ENCODE data around the gene GGT5.
"Not testable (repeated sequence)": the region's sequence is repeated elsewhere in the genome, so short reads cannot be mapped to it uniquely, and the experiment has no call there.

The GGT5 gene

GRCh38 chr22:24236656-24237055, 8.2 kb downstream of the GGT5 start:
- no peak for DNase-seq (ENCODE audit: low read depth)
- H3K4me3 ChIP-seq (ENCODE audit: low read depth, low read length) = no peak overlapping the region

DNA sequence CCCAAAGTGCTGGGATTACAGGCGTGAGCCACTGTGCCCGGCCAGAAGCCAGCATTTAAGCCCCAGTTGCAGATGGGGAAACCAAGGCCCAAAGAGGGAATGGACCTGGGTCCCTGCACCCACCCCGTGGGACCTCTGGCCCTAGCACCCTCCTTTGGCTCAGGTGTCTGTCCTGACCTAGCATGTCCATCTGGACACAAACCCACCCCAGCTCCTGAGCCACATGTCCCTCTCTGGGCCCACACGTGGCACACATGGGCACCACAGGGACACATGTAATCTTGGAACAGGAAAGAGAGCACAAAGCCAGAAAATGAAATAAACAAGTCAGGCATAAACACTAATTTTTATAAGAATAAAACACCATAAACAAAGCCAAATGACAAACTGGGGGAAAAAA, 9.6 kb downstream of the GGT5 start:
- no peak overlapping the region for H3K4me3 ChIP-seq (ENCODE audit: low read depth, low read length)
- DNase-seq (ENCODE audit: low read depth) = no peak

DNA sequence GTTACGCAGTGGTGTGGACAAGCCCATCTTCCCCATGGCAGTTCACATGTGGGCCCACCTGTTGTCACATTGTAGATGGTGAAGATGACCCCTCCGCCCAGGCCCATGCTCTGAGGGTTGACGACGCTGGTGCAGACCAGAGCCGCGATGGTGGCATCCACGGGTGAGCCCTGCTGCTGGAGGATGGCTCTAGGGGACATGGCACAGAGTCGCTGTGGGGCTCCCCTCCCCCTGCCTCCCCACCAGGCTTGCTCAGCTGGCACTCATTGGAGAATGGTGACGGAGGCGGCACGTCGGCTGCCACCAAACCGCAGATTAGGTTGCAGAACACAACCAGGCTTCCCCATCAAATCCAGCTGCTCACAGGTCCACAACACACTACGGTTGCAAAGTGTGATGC, 11.1 kb downstream of the GGT5 start:
- no peak overlapping the region for H3K4me3 ChIP-seq (ENCODE audit: low read depth, low read length)
- no peak for DNase-seq (ENCODE audit: low read depth)

DNA sequence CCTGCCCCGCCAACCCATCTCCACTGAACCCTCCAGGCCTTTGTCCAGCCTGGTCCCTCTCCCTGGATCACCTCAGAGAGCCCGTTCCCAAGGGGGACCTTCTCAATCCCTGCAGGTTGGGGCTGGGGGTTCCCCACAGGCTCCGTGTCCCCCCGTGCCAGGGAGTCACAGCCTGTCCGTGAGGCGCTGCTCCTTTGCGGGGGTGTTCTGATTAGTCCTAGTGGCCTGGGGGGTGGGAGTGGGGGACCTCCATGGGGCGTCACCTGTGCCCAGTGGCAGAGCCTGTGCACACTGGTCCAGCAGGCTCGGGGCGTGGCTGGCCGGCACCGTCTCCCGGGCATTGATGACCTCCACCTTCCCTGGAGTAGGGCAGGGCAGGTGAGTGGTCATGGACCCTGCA, 11.6 kb downstream of the GGT5 start:
- no peak overlapping the region for H3K4me3 ChIP-seq (ENCODE audit: low read depth, low read length)
- no peak for DNase-seq (ENCODE audit: low read depth)

DNA sequence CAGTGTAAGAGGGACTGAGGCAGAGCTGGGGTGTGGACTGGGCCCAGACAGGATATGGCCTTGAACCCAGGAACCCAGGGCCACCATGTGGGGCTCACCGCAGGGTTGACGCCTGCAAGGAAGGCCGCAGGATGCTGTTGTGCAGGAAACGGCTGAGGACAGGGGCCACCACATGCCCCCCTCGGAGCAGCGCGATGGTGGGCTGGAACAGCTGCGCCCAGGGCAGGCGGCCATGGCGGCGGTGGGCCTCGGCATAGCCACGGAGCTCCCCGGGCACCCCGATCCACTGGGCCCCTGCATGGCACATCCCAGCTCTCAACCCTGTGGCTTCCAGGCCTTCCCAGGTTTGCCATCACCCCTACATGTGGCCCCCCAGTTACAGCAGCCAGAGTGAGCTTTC, 12.2 kb downstream of the GGT5 start:
- DNase-seq (ENCODE audit: low read depth) = no peak
- H3K4me3 ChIP-seq (ENCODE audit: low read depth, low read length) = no peak overlapping the region

GRCh38 chr22:24232124-24232523, 12.8 kb downstream of the GGT5 start:
- DNase-seq (ENCODE audit: low read depth) = no peak
- H3K4me3 ChIP-seq (ENCODE audit: low read depth, low read length) = no peak overlapping the region

DNA sequence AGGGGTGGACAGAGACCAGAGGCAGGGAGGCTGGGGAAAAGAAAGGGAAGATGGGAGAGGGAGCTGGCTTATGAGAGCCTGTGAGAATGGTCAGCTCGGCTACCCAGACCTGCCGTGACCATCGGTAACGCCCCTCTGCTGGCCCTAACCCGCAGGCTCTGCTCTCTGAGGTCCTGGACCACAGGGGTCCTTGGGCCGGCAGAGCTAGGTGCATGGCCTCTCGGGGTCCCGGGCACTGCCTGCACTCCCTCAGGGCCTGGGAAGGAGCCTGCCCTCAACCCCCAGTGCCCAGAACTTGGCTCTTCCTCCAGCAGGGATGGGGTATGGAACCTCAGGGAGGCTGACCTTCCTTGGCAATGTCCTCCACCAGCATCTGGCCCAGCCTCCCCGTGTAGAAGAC, 13.2 kb downstream of the GGT5 start:
- no peak for DNase-seq (ENCODE audit: low read depth)
- H3K4me3 ChIP-seq (ENCODE audit: low read depth, low read length) = no peak overlapping the region

- no peak for DNase-seq (ENCODE audit: low read depth)
- H3K4me3 ChIP-seq (ENCODE audit: low read depth, low read length) = no peak overlapping the region
These were observed 13.8 kb downstream of the GGT5 start for GRCh38 chr22:24230911-24231656.

DNA sequence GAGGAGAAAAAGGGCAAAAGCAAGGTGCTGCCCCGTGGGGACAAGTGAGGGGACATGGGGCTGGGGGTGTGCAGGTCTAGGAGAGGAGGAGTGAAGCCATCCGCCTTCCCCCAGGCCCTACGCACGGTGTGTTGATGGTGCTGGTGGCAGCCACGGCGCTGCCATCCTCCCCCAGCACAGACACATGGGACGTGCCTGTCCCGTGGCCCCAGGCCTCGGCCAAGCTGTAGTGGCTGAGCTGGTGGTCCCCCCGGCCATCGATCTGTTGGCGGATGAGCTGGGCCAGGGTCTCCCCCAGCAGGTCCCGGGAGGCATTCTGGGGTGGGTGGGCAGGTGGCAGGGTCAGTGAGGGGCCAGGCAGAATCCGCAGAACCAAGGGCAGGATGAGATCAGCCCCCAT, 18.9 kb downstream of the GGT5 start:
- no peak for DNase-seq (ENCODE audit: low read depth)
- H3K4me3 ChIP-seq (ENCODE audit: low read depth, low read length) = no peak overlapping the region

- DNase-seq (ENCODE audit: low read depth) = no peak
- H3K4me3 ChIP-seq (ENCODE audit: low read depth, low read length) = no peak overlapping the region
These were observed 19.8 kb downstream of the GGT5 start for GRCh38 chr22:24225044-24225601.

- H3K4me3 ChIP-seq (ENCODE audit: low read depth, low read length) = no peak overlapping the region
These were observed 20.4 kb downstream of the GGT5 start for GRCh38 chr22:24224468-24224867.

DNA sequence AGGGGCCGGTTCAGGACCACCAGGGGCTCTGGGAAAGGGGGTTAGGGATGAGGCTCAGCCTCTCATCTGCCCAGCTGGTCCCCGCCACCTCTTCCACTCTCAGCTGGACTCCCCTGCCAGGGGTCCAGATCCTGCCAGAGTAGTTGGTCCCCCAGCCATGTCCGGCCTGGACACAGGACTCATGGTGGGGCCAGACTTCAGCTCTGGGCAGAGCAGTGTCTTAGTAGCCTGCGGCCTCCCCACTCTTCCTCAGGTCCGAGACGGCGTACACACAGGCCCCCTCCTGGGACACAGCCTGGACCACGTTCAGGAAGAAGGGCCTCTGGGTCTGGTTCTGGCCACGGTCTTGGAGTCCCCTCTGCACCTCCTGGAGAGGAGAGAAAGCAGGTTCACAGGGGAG, 25.1 kb downstream of the GGT5 start:
- no peak overlapping the region for H3K4me3 ChIP-seq (ENCODE audit: low read depth, low read length)
- no peak for DNase-seq (ENCODE audit: low read depth)

More at GRCh38 chr22:24224468-24224867, 20.4 kb downstream of the GGT5 start:
- no peak for DNase-seq (ENCODE audit: low read depth)

DNA sequence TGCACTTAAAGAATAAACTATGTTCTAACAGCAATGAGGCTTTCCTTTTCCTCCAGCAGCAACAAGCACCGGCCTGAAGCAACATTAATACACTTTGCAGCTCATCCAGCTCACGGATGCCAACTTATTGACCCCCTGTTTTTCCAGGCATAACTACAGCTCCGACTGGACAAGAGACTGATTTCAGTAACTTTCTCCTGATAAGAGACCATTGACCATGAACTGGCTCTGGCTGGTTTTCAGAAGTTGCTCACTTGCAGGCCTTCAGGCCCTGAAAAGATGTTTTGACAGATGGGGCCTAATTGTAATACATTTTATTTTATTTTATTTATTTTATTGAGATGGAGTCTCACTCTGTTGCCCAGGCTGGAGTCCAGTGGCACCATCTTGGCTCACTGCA, 27.5 kb downstream of the GGT5 start:
- DNase-seq (ENCODE audit: low read depth) = no peak
- H3K4me3 ChIP-seq (ENCODE audit: low read depth, low read length) = no peak overlapping the region

GRCh38 chr22:24216541-24217209, 28.2 kb downstream of the GGT5 start:
- no peak for DNase-seq (ENCODE audit: low read depth)
- no peak overlapping the region for H3K4me3 ChIP-seq (ENCODE audit: low read depth, low read length)

DNA sequence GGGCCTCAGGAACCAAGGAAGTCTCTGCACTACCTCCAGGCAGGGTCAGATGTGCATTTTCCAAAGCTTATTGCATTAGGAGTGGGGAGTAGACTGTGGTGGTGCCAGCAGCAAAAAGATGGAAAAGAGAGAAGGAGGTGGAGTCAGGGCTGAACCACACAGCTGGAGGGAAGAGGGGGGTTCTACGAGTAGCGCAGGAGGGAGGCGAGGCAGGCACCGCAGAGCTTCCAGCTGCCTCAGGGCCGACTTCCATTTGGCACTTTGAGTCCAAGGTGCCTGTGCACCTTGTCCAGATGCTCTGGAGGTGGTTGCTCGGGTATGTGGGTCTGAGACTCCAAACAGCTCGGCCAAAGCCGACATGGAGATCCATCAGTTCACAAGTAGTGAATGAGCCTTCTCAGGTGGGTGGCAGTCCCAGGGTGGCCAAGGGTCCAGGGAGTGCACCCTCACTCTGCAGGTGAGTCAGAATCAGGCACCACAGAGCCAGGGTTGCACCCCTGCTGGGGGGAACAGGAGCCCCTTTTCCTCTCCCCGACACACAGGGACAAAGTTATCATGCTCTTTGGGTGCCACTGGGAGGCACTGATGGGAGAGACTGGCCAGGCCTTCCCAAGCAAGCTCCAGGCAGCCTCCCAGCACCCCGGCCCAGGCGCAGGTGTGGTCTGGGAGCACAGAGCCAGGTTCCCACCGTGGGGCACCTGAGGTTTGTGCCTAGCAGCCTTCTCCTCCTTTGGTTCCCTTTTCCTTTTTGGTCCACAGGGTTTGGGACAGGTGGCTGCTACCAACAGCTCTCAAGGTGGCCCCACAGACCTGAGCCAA, 30.2 kb downstream of the GGT5 start:
- no peak for DNase-seq (ENCODE audit: low read depth)
- H3K4me3 ChIP-seq (ENCODE audit: low read depth, low read length) = no peak overlapping the region

- not testable (repeated sequence) for DNase-seq (ENCODE audit: low read depth); H3K4me3 ChIP-seq (ENCODE audit: low read depth, low read length)
These were observed 31.8 kb downstream of the GGT5 start for GRCh38 chr22:24213111-24213510.

- not testable (repeated sequence) for DNase-seq (ENCODE audit: low read depth); H3K4me3 ChIP-seq (ENCODE audit: low read depth, low read length)
These were observed 33.2 kb downstream of the GGT5 start for GRCh38 chr22:24211716-24212115.

- H3K4me3 ChIP-seq (ENCODE audit: low read depth, low read length); DNase-seq (ENCODE audit: low read depth): not testable (repeated sequence)
These were observed 34.5 kb downstream of the GGT5 start for GRCh38 chr22:24210409-24210808.

DNA sequence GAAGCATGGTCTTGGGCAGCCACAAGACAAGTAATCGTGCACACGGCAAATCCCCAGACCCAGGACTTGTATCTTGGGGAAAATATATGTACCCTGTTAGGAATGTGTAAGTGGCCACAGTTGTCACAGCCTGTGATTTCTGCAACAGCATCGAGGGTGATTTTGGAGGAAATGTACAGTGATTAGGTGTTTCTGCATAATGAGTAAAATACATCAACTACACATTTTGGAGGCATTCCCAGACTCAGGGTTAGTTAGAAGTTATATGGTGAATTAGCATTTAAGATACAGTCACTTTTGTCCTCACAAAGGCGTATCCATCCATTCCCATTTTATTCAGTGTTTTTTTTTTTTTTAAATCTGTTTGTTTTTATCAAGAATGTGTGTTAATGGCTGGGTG, 35.2 kb downstream of the GGT5 start:
- no peak overlapping the region for H3K4me3 ChIP-seq (ENCODE audit: low read depth, low read length)
- DNase-seq (ENCODE audit: low read depth) = no peak

GRCh38 chr22:24209016-24209415, 35.9 kb downstream of the GGT5 start:
- no peak for DNase-seq (ENCODE audit: low read depth)
- H3K4me3 ChIP-seq (ENCODE audit: low read depth, low read length) = no peak overlapping the region

All from skeletal muscle cell (primary cell).